IMR-90 (cell line): Measurements from ENCODE around the gene TBC1D16. TPM values are rescaled to one million over a fixed set of nuclear protein-coding genes. Genes with fewer than 3 reads are reported as not detected.

Source experiments
- ATAC-seq: fragments of 200-7000 bp; cut with Tn5 transposase; 2 replicates; pipeline ENCODE4 v1.9.1; 2020; ENCODE audit warnings: low read depth, mild to moderate bottlenecking, moderate library complexity
- BruUV-seq: library from RNA; stranded (reverse); fragments of 400-500 nt; replicated peaks from 2 replicates; lab custom pipeline; 2021; lab: Mats Ljungman, UMichigan
- CTCF ChIA-PET: fragments of 300-600 bp; formaldehyde crosslinking; extraction: SDS; loops from one replicate; lab custom pipeline; 2021; ENCODE audit warnings: antibody characterized with exemption; lab: Yijun Ruan, JAX
- POLR2A ChIA-PET: fragments of 300-600 bp; sonication (Branson Sonifier 250); formaldehyde crosslinking; loops from one replicate; lab custom pipeline; 2022; ENCODE audit warnings: antibody characterized with exemption; ENCODE audit not compliant: unreplicated experiment; lab: Charles Lee
- DNase-seq: peaks from one replicate; pipeline ENCODE4 v3.0.0; 2013
- H2AFZ ChIP-seq: replicated peaks from 2 replicates; pipeline ENCODE3; 2013; ENCODE audit warnings: low read length, mild to moderate bottlenecking; ENCODE audit not compliant: poor library complexity
- H2AK5ac ChIP-seq: 2 replicates; pipeline ENCODE4 v1.6.1; 2013; ENCODE audit warnings: low read depth, low read length, inconsistent platforms
- H2AK9ac ChIP-seq: replicated peaks from 2 replicates; pipeline ENCODE3; 2013; ENCODE audit warnings: mild to moderate bottlenecking, low read depth, low read length, moderate library complexity; ENCODE audit not compliant: poor library complexity
- H2BK120ac ChIP-seq: 2 replicates; pipeline ENCODE4 v1.6.1; 2013; ENCODE audit warnings: low read depth, low read length, inconsistent platforms
- H2BK15ac ChIP-seq: 3 replicates; pipeline ENCODE4 v1.6.1; 2013; ENCODE audit warnings: low read depth, low read length, inconsistent platforms
- H2BK20ac ChIP-seq: 2 replicates; pipeline ENCODE4 v1.6.1; 2013; ENCODE audit warnings: low read depth, mild to moderate bottlenecking, inconsistent platforms, low read length, moderate library complexity
- H2BK5ac ChIP-seq: 2 replicates; pipeline ENCODE4 v1.6.1; 2013; ENCODE audit warnings: mild to moderate bottlenecking, low read depth, low read length, inconsistent platforms; ENCODE audit not compliant: poor library complexity, severe bottlenecking
- H3K14ac ChIP-seq: replicated peaks from 2 replicates; pipeline ENCODE4 v1.6.1; 2013; ENCODE audit warnings: low read depth, low read length, inconsistent platforms
- H3K18ac ChIP-seq: 2 replicates; pipeline ENCODE4 v1.6.1; 2013; ENCODE audit warnings: low read depth, low read length, control low read depth
- H3K23ac ChIP-seq: 2 replicates; pipeline ENCODE4 v1.6.1; 2013; ENCODE audit warnings: low read depth, low read length, inconsistent platforms
- H3K27ac ChIP-seq: 2 replicates; pipeline ENCODE4 v1.5.1; 2013; ENCODE audit warnings: mild to moderate bottlenecking, control low read depth, low read length; ENCODE audit not compliant: insufficient read depth
- H3K27me3 ChIP-seq: 2 replicates; pipeline ENCODE4 v1.6.1; 2013; ENCODE audit warnings: low read length; ENCODE audit not compliant: control insufficient read depth, insufficient read depth
- H3K36me3 ChIP-seq: 2 replicates; pipeline ENCODE4 v1.6.1; 2013; ENCODE audit warnings: low read length, mixed read lengths; ENCODE audit not compliant: control insufficient read depth, insufficient read depth
- H3K4ac ChIP-seq: 2 replicates; pipeline ENCODE4 v1.6.1; 2013; ENCODE audit warnings: low read depth, low read length, inconsistent platforms
- H3K4me1 ChIP-seq: 2 replicates; pipeline ENCODE4 v1.6.1; 2013; ENCODE audit warnings: low read length, mixed read lengths; ENCODE audit not compliant: control insufficient read depth, insufficient read depth
- H3K4me2 ChIP-seq: 2 replicates; pipeline ENCODE4 v1.6.1; 2013; ENCODE audit warnings: low read depth, mild to moderate bottlenecking, control low read depth, low read length, moderate library complexity
- H3K4me3 ChIP-seq: 2 replicates; pipeline ENCODE4 v1.5.1; 2013; ENCODE audit warnings: low read depth, mild to moderate bottlenecking, control low read depth, low read length, moderate library complexity; ENCODE audit not compliant: insufficient read depth
- H3K56ac ChIP-seq: 2 replicates; pipeline ENCODE4 v1.6.1; 2013; ENCODE audit warnings: low read length, inconsistent platforms; ENCODE audit not compliant: insufficient read depth; ENCODE audit errors: extremely low read depth
- H3K79me1 ChIP-seq, 2 experiments: 2 replicates each; pipeline ENCODE4 v1.6.1; 2013; ENCODE audit warnings: low read length in 2 of 2, inconsistent platforms in 1 of 2, low read depth in 1 of 2
- H3K9ac ChIP-seq: 2 replicates; pipeline ENCODE4 v1.6.1; 2013; ENCODE audit warnings: low read depth, low read length, control low read depth
- H3K9me1 ChIP-seq: 2 replicates; pipeline ENCODE4 v1.6.1; 2013; ENCODE audit warnings: low read length, inconsistent platforms; ENCODE audit not compliant: insufficient read depth
- H3K9me3 ChIP-seq: 2 replicates; pipeline ENCODE4 v1.6.1; 2013; ENCODE audit warnings: low read length; ENCODE audit not compliant: control insufficient read depth, insufficient read depth
- H4K20me1 ChIP-seq: 2 replicates; pipeline ENCODE4 v1.6.1; 2013; ENCODE audit warnings: low read length, inconsistent platforms; ENCODE audit not compliant: insufficient read depth
- H4K5ac ChIP-seq: 2 replicates; pipeline ENCODE4 v1.6.1; 2013; ENCODE audit warnings: mild to moderate bottlenecking, low read depth, low read length, control low read depth
- H4K8ac ChIP-seq, 2 experiments: 2 replicates each; pipeline ENCODE4 v1.6.1; 2013; ENCODE audit warnings: low read depth in 2 of 2, low read length in 2 of 2, control low read depth in 1 of 2, inconsistent platforms in 1 of 2
- H4K91ac ChIP-seq: 2 replicates; pipeline ENCODE4 v1.6.1; 2013; ENCODE audit warnings: low read depth, low read length, inconsistent platforms; ENCODE audit not compliant: insufficient read depth
- BHLHE40 ChIP-seq: fragments of 150-350 bp; IDR thresholded peaks from 2 replicates; pipeline ENCODE4 v1.6.1; 2016; ENCODE audit warnings: mild to moderate bottlenecking, low read depth, low read length
- CHD1 ChIP-seq: IDR thresholded peaks from 2 replicates; pipeline ENCODE4 v1.6.1; 2012; ENCODE audit warnings: low read depth, low read length, improper control_type of control experiment
- CTCF ChIP-seq: conservative IDR thresholded peaks from 2 replicates; pipeline ENCODE4 v1.5.1; 2012; ENCODE audit warnings: mild to moderate bottlenecking, low read depth, low read length, improper control_type of control experiment
- FOS ChIP-seq: fragments of 150-350 bp; IDR thresholded peaks from 2 replicates; pipeline ENCODE4 v1.6.1; 2016; ENCODE audit warnings: low read depth, low read length
- MAFK ChIP-seq: IDR thresholded peaks from 2 replicates; pipeline ENCODE4 v1.6.1; 2012; ENCODE audit warnings: low read depth, low read length, improper control_type of control experiment
- MAZ ChIP-seq: IDR thresholded peaks from 2 replicates; pipeline ENCODE4 v1.6.1; 2012; ENCODE audit warnings: low read depth, mild to moderate bottlenecking, low read length, improper control_type of control experiment, moderate library complexity, borderline replicate concordance
- MXI1 ChIP-seq: IDR thresholded peaks from 2 replicates; pipeline ENCODE4 v1.6.1; 2012; ENCODE audit warnings: low read depth, mild to moderate bottlenecking, low read length, moderate library complexity, borderline replicate concordance
- RCOR1 ChIP-seq: IDR thresholded peaks from 2 replicates; pipeline ENCODE4 v1.6.1; 2012; ENCODE audit warnings: mild to moderate bottlenecking, low read length, improper control_type of control experiment; ENCODE audit not compliant: insufficient replicate concordance
- RFX5 ChIP-seq: IDR thresholded peaks from 2 replicates; pipeline ENCODE4 v1.8.0; 2012; ENCODE audit warnings: low read depth, mild to moderate bottlenecking, low read length, moderate library complexity
- USF2 ChIP-seq: fragments of 150-350 bp; IDR thresholded peaks from 2 replicates; pipeline ENCODE4 v1.6.1; 2017; ENCODE audit warnings: mild to moderate bottlenecking, antibody characterized with exemption, low read length, low read depth
- WGBS, 2 experiments: methylation state at CpG; one replicate each; pipeline versions ENCODE4 v1.1.5 to v1.1.7; 2013; ENCODE audit warnings: missing lambda C conversion rate in 2 of 2; ENCODE audit not compliant: insufficient read length in 1 of 2; ENCODE audit errors: extremely low coverage in 2 of 2; 5-methylcytosine and 5-hydroxymethylcytosine counted together
- dilution Hi-C: fragments of 300-500 bp; cut with HindIII; formaldehyde crosslinking; loops from one replicate; pipeline ENCODE4 v1.14.3; 2018; ENCODE audit warnings: low sequenced_read_pairs; ENCODE audit not compliant: unreplicated experiment
- in situ Hi-C: fragments of 300-500 bp; cut with MboI; formaldehyde crosslinking; loops from 3 replicates; pipeline ENCODE4 v1.14.3; 2019; ENCODE audit warnings: low sequenced_read_pairs, inconsistent platforms, mixed read lengths
- intact Hi-C: fragments of 100-400 bp; cut with micrococcal nuclease; formaldehyde crosslinking; loops from 2 replicates; pipeline ENCODE4 v1.10.0; 2022
- polyA plus RNA-seq, 3 experiments: library from polyadenylated mRNA; depleted of rRNA; stranded (reverse); fragments of >200 nt; gene quantifications; 2 replicates each; pipeline ENCODE4 v1.2.3, GENCODE V29; 2012; ENCODE audit warnings: low replicate concordance in 1 of 3
- total RNA-seq: library from RNA; depleted of rRNA; stranded (reverse); fragments of >200 nt; gene quantifications from 2 replicates; pipeline ENCODE4 v1.2.3, GENCODE V29; 2012

Gene TBC1D16
- total and polyA plus RNA-seq, 2 of the 4 experiments (the other 2 are of a cell fraction), result 10.1 to 16.7 TPM

GRCh38 chr17:79922798-79923197 is 112.9 kb downstream of the TBC1D16 start:
- Histone ChIP-seq H4K91ac (no peak overlapping the region), H3K23ac (no peak overlapping the region), H3K9ac (no peak overlapping the region), H2AFZ (no peak overlapping the region), H3K18ac (no peak overlapping the region), H2BK120ac (no peak overlapping the region), H4K5ac (no peak overlapping the region), H2AK5ac (no peak overlapping the region), H3K9me1 (no peaks in the 10 kb centered on the region), H3K27me3 (peaks cover 57% of the 10 kb centered on the region), H3K36me3 (no peaks in the 10 kb centered on the region), H3K14ac (no peak overlapping the region), H3K4ac (no peak overlapping the region), H3K4me2 (no peak overlapping the region), H4K8ac (no peak overlapping the region), H3K4me1 (no peaks in the 10 kb centered on the region; the same call in 1 of the 2 replicates), H4K20me1 (no peaks in the 10 kb centered on the region), H2AK9ac (no peak overlapping the region), H3K4me3 (no peak overlapping the region), H3K9me3 (no peaks in the 10 kb centered on the region), H2BK20ac (no peak overlapping the region), H3K79me1 (no peaks in the 10 kb centered on the region), H2BK5ac (no peak overlapping the region), H3K27ac (no peak overlapping the region), H3K56ac (no peak overlapping the region), H2BK15ac (no peak overlapping the region)
- 81% methylated on average over 4 of the region's 12 CpGs; no CpG with 5 or more reads in 1 of the 2 experiments for WGBS, 2 experiments
- POLR2A ChIA-PET, result no interaction called here
- TF ChIP-seq FOS, result no peak
- TF ChIP-seq RCOR1, result no peak
- TF ChIP-seq CHD1, result no peak
- TF ChIP-seq MXI1, result no peak
- TF ChIP-seq MAFK, result no peak
- no peak for TF ChIP-seq BHLHE40
- TF ChIP-seq MAZ, result no peak
- TF ChIP-seq CTCF, result no peak
- TF ChIP-seq USF2, result no peak
- TF ChIP-seq RFX5, result no peak
- dilution Hi-C loops (no loop called here), in situ Hi-C loops (no loop called here), intact Hi-C loops (no loop called here)
- BruUV-seq, result no TSS peak
- ATAC-seq (no peak), DNase-seq (no peak)
- CTCF ChIA-PET, result no interaction called here
